Measurements from ENCODE around the gene KDSR. TPM values are rescaled to one million over a fixed set of nuclear protein-coding genes. Genes with fewer than 3 reads are reported as not detected.

KDSR gene
- total RNA-seq, 4 donors from 2014 or later: 44.1 to 62.4 (median 54.8) TPM

- WGBS, 2 donors: 67 to 69% methylated on average over 4 of the region's 4 CpGs
Measured at GRCh38 chr18:63378919-63379638, 12.1 kb upstream of the KDSR start.

DNA sequence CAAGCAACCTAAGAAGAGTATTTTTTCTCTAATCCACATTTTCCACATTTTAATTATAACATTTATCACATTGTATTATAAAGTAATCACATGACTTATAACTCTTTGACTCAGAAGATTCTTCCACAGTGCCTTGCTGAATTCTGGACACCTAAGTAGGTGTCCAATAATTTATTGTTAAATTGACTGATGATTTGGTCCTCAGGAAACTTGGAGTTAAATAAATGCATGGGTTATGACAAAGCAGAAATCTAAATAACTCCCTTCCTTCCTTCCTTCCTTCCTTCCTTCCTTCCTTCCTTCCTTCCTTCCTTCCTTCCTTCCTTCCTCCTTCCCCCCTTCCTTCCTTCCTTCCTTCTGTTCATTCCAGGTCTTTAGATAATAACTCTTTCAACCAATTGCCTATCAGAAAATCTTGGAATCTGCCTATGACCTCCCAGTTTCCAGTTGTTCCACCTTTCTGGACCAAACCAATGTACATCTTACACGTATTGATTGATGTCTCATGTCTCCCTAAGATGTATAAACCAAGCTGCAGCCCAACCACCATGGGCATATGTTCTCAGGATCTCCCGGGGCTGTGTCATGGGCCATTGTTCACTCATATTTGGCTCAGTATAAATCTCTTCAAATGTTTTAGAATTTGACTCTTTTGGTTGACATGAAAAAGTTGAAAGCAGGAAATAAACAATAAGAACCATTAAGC, 10.4 kb upstream of the KDSR start:
- peaks cover 0 to 12% (median 0%) of the 10 kb centered on the region in 4 donors for H3K9me3 ChIP-seq
- 75 to 86% methylated on average over 2 of the region's 2 CpGs for WGBS, 2 donors
- no peaks in the 10 kb centered on the region for H3K27me3 ChIP-seq
- DNase-seq (ENCODE audit: low spot score in 2 of 2): no peak
- H3K4me3 ChIP-seq: no peak overlapping the region
- H3K27ac ChIP-seq: no peak overlapping the region
- H3K36me3 ChIP-seq: no peaks in the 10 kb centered on the region
- H3K4me1 ChIP-seq: no peaks in the 10 kb centered on the region
- TF ChIP-seq EP300 (IDR thresholded peaks at IDR 0.05) (no peak), CTCF (IDR thresholded peaks at IDR 0.05) (no peak), POLR2A (IDR thresholded peaks at IDR 0.05) (no peak)

More at GRCh38 chr18:63378919-63379638, 12.1 kb upstream of the KDSR start:
- TF ChIP-seq CTCF (IDR thresholded peaks at IDR 0.05) (no peak), POLR2A (IDR thresholded peaks at IDR 0.05) (no peak), EP300 (IDR thresholded peaks at IDR 0.05) (no peak)
- Histone ChIP-seq H3K4me3 (no peak overlapping the region), H3K9me3 (peaks cover 0 to 16% (median 0%) of the 10 kb centered on the region in 4 donors), H3K27me3 (no peaks in the 10 kb centered on the region), H3K4me1 (no peaks in the 10 kb centered on the region), H3K36me3 (peaks cover 0 to 6% (median 0%) of the 10 kb centered on the region in 3 donors), H3K27ac (no peak overlapping the region)
- DNase-seq (ENCODE audit: low spot score in 2 of 2): no peak

GRCh38 chr18:63376538-63376937, 9.5 kb upstream of the KDSR start:
- Histone ChIP-seq H3K27ac (no peak overlapping the region), H3K4me1 (no peaks in the 10 kb centered on the region), H3K9me3 (peaks cover 0 to 12% (median 0%) of the 10 kb centered on the region in 4 donors), H3K36me3 (no peaks in the 10 kb centered on the region), H3K27me3 (no peaks in the 10 kb centered on the region), H3K4me3 (no peak overlapping the region)
- DNase-seq (ENCODE audit: low spot score in 2 of 2): no peak
- TF ChIP-seq POLR2A (IDR thresholded peaks at IDR 0.05): no peak
- TF ChIP-seq EP300 (IDR thresholded peaks at IDR 0.05): no peak
- no peak for TF ChIP-seq CTCF (IDR thresholded peaks at IDR 0.05)
- WGBS, 2 donors: 73 to 80% methylated on average over 2 of the region's 2 CpGs

GRCh38 chr18:63374540-63374939, 7.5 kb upstream of the KDSR start:
- H3K27me3 ChIP-seq: no peaks in the 10 kb centered on the region
- no peak overlapping the region for H3K27ac ChIP-seq
- TF ChIP-seq EP300 (IDR thresholded peaks at IDR 0.05): no peak
- TF ChIP-seq CTCF (IDR thresholded peaks at IDR 0.05): no peak
- no peak for TF ChIP-seq POLR2A (IDR thresholded peaks at IDR 0.05)
- no peaks in the 10 kb centered on the region for H3K4me1 ChIP-seq
- H3K36me3 ChIP-seq: no peaks in the 10 kb centered on the region
- peaks cover 0 to 12% (median 0%) of the 10 kb centered on the region in 4 donors for H3K9me3 ChIP-seq
- no peak overlapping the region for H3K4me3 ChIP-seq
- 43% methylated on average over 1 of the region's 1 CpG for WGBS, 2 donors
- DNase-seq (ENCODE audit: low spot score in 2 of 2): no peak

GRCh38 chr18:63373161-63373560, 6.2 kb upstream of the KDSR start:
- Histone ChIP-seq H3K36me3 (no peaks in the 10 kb centered on the region), H3K4me1 (peaks cover 0 to 11% (median 0%) of the 10 kb centered on the region in 4 donors), H3K9me3 (peaks cover 0 to 12% (median 0%) of the 10 kb centered on the region in 4 donors), H3K4me3 (no peak overlapping the region), H3K27me3 (no peaks in the 10 kb centered on the region), H3K27ac (no peak overlapping the region)
- DNase-seq (ENCODE audit: low spot score in 2 of 2): no peak
- 70 to 73% methylated on average over 1 of the region's 1 CpG for WGBS, 2 donors
- TF ChIP-seq POLR2A (IDR thresholded peaks at IDR 0.05): no peak

All from tibial nerve (tissue), 4 donors.